GM12878 (cell line): Measurements from ENCODE around the gene PCF11. TPM values are rescaled to one million over a fixed set of nuclear protein-coding genes. Genes with fewer than 3 reads are reported as not detected.

Experiments used
- ATAC-seq: fragments of 200-7000 bp; cut with Tn5 transposase; 3 replicates; pipeline ENCODE4 v1.9.1; 2020; ENCODE audit warnings: mild to moderate bottlenecking, moderate library complexity
- BruUV-seq: library from RNA; stranded (reverse); fragments of 400-500 nt; replicated peaks from 2 replicates; lab custom pipeline; 2021; lab: Mats Ljungman, UMichigan
- CTCF ChIA-PET: fragments of 300-600 bp; sonication (Branson Sonifier 250); formaldehyde crosslinking; extraction: SDS; loops from one replicate; lab custom pipeline; 2021; ENCODE audit warnings: inconsistent platforms; lab: Yijun Ruan, JAX
- POLR2A ChIA-PET: fragments of 350-600 bp; formaldehyde crosslinking; extraction: SDS; loops from one replicate; lab custom pipeline; 2021; ENCODE audit warnings: inconsistent platforms; lab: Charles Lee
- RAD21 ChIA-PET: fragments of 300-600 bp; sonication (Branson Sonifier 250); formaldehyde crosslinking; loops from one replicate; lab custom pipeline; 2023; ENCODE audit warnings: antibody characterized with exemption; ENCODE audit not compliant: unreplicated experiment; lab: Charles Lee
- SMC1A ChIA-PET: fragments of 300-600 bp; sonication (Branson Sonifier 250); formaldehyde crosslinking; loops from one replicate; lab custom pipeline; 2023; ENCODE audit not compliant: unreplicated experiment, uncharacterized antibody; lab: Charles Lee
- DNase-seq: peaks from one replicate; pipeline ENCODE4 v3.0.0-alpha.2; 2011; ENCODE audit warnings: low read depth, low spot score
- FAIRE-seq: peaks from 3 replicates; lab custom pipeline; 2011; peaks lifted over from hg19 to GRCh38; lab: Jason Lieb, UNC
- H2AFZ ChIP-seq: 2 replicates; pipeline ENCODE4 v1.6.0; 2011; ENCODE audit warnings: low read depth, low read length, control low read depth; ENCODE audit not compliant: control insufficient read depth
- H3K27ac ChIP-seq: 2 replicates; pipeline ENCODE4 v1.5.1; 2011; ENCODE audit warnings: control low read depth; ENCODE audit not compliant: control insufficient read depth, insufficient read depth
- H3K27me3 ChIP-seq, 2 experiments: replicated peaks in 1 of 2; 2 replicates each; pipeline versions ENCODE4 v1.6.0 to v1.6.1; 2011; ENCODE audit warnings: low read length in 1 of 2; ENCODE audit not compliant: control insufficient read depth in 2 of 2, insufficient read depth in 2 of 2
- H3K36me3 ChIP-seq, 2 experiments: 2 replicates each; pipeline ENCODE4 v1.5.1; 2011; ENCODE audit warnings: low read length in 1 of 2; ENCODE audit not compliant: control insufficient read depth in 2 of 2, insufficient read depth in 2 of 2
- H3K4me1 ChIP-seq: 2 replicates; pipeline ENCODE4 v1.6.1; 2011; ENCODE audit warnings: mild to moderate bottlenecking, low read length, moderate library complexity, mixed read lengths; ENCODE audit not compliant: control insufficient read depth, insufficient read depth
- H3K4me2 ChIP-seq: 2 replicates; pipeline ENCODE4 v1.6.0; 2011; ENCODE audit warnings: control low read depth; ENCODE audit not compliant: control insufficient read depth, insufficient read depth
- H3K4me3 ChIP-seq: fragments of 200-600 bp; sonication (generic); 2 replicates; pipeline ENCODE4 v1.5.1; 2016
- H3K79me2 ChIP-seq: 2 replicates; pipeline ENCODE4 v1.6.0; 2011; ENCODE audit warnings: low read length; ENCODE audit not compliant: control insufficient read depth, insufficient read depth
- H3K9ac ChIP-seq: 2 replicates; pipeline ENCODE4 v1.8.0; 2011; ENCODE audit warnings: low read length, control low read depth, mixed read lengths; ENCODE audit not compliant: control insufficient read depth, insufficient read depth
- H3K9me3 ChIP-seq: replicated peaks from 3 replicates; pipeline ENCODE4 v1.5.1; 2011; ENCODE audit warnings: mild to moderate bottlenecking, low read length; ENCODE audit not compliant: control insufficient read depth, insufficient read depth
- H4K20me1 ChIP-seq: 2 replicates; pipeline ENCODE4 v1.6.0; 2011; ENCODE audit not compliant: control insufficient read depth, insufficient read depth
- BCLAF1 ChIP-seq: fragments of 450-650 bp; IDR thresholded peaks from 2 replicates; pipeline ENCODE4 v1.6.1; 2017; ENCODE audit warnings: antibody characterized with exemption, mild to moderate bottlenecking, moderate library complexity
- CHD4 ChIP-seq: fragments of 200-600 bp; sonication (generic); IDR thresholded peaks from 2 replicates; pipeline ENCODE4 v1.6.1; 2016; ENCODE audit warnings: mild to moderate bottlenecking
- ELK1 ChIP-seq: IDR thresholded peaks from 2 replicates; pipeline ENCODE4 v1.6.1; 2012; ENCODE audit warnings: low read depth, low read length, improper control_type of control experiment
- FOXM1 ChIP-seq: IDR thresholded peaks from 2 replicates; pipeline ENCODE4 v1.6.1; 2012; ENCODE audit warnings: low read depth, mild to moderate bottlenecking, inconsistent platforms, low read length, moderate library complexity
- HDAC6 ChIP-seq: fragments of 200-600 bp; sonication (generic); IDR thresholded peaks from one replicate; pipeline ENCODE4 v1.8.0; 2017; ENCODE audit warnings: antibody characterized with exemption; ENCODE audit not compliant: unreplicated experiment
- KAT2A ChIP-seq: conservative IDR thresholded peaks from 2 replicates; pipeline ENCODE4 v1.6.1; 2011; ENCODE audit warnings: low read depth, low read length; ENCODE audit not compliant: control insufficient read depth
- KLF5 ChIP-seq: fragments of 450-650 bp; IDR thresholded peaks from 2 replicates; pipeline ENCODE4 v1.6.1; 2014; ENCODE audit warnings: mild to moderate bottlenecking; ENCODE audit not compliant: partially characterized antibody
- PAX8 ChIP-seq: fragments of 450-650 bp; IDR thresholded peaks from 2 replicates; pipeline ENCODE4 v1.6.1; 2017; ENCODE audit warnings: mild to moderate bottlenecking, moderate library complexity
- POLR2AphosphoS5 ChIP-seq: IDR thresholded peaks from 2 replicates; pipeline ENCODE4 v1.6.1; 2011; ENCODE audit warnings: mild to moderate bottlenecking, low read length, inconsistent platforms
- RBBP5 ChIP-seq: fragments of 200-600 bp; sonication (generic); conservative IDR thresholded peaks from 2 replicates; pipeline ENCODE4 v1.6.1; 2016
- SP1 ChIP-seq: IDR thresholded peaks from one replicate; pipeline ENCODE4 v1.6.1; 2011; ENCODE audit warnings: low read depth, low read length
- SREBF2 ChIP-seq: IDR thresholded peaks from 2 replicates; pipeline ENCODE4 v1.6.1; 2012; ENCODE audit warnings: mild to moderate bottlenecking, low read length
- STAT1 ChIP-seq: fragments of 450-650 bp; conservative IDR thresholded peaks from 2 replicates; pipeline ENCODE4 v1.6.1; 2014; ENCODE audit warnings: antibody characterized with exemption, mild to moderate bottlenecking
- TCF12 ChIP-seq: IDR thresholded peaks from 2 replicates; pipeline ENCODE4 v1.6.1; 2011; ENCODE audit warnings: low read depth, mild to moderate bottlenecking, low read length
- TCF7 ChIP-seq: IDR thresholded peaks from 2 replicates; pipeline ENCODE4 v1.6.1; 2014; ENCODE audit warnings: antibody characterized with exemption, borderline replicate concordance
- WRNIP1 ChIP-seq: IDR thresholded peaks from 2 replicates; pipeline ENCODE4 v1.6.1; 2011; ENCODE audit warnings: low read depth, low read length, improper control_type of control experiment, borderline replicate concordance
- YY1 ChIP-seq: IDR thresholded peaks from 2 replicates; pipeline ENCODE4 v1.6.1; 2011; ENCODE audit warnings: low read depth, mild to moderate bottlenecking, low read length
- in situ Hi-C: fragments of 300-500 bp; cut with MboI; formaldehyde crosslinking; loops from 9 replicates; pipeline ENCODE4 v1.14.3; 2018; ENCODE audit warnings: mixed read lengths
- intact Hi-C: fragments of 100-400 bp; cut with micrococcal nuclease; formaldehyde crosslinking; loops from one replicate; pipeline ENCODE4 v1.14.2; 2022; ENCODE audit not compliant: unreplicated experiment
- polyA plus RNA-seq, 11 experiments: library from polyadenylated mRNA; depleted of rRNA in 4 of 11; unstranded in 6 of 11; stranded (reverse) in 5 of 11; fragments of >200 nt; fragmentation: Nextera tagmentation in 4 of 11; fragmentation: Illumina TruSeq in 1 of 11; extraction: Ambion mirVana in 4 of 11; extraction: Trizol in 1 of 11; gene quantifications; 1 replicate in 1 of 11; 2 replicates in 10 of 11; pipeline versions ENCODE4 v1.2.1 to v1.2.3, GENCODE V29; 2011 to 2016; ENCODE audit warnings: inconsistent platforms in 2 of 11, missing spikeins in 2 of 11, low read depth in 1 of 11
- total RNA-seq, 4 experiments: library from RNA; depleted of rRNA in 3 of 4; stranded (reverse); fragments of >200 nt in 3 of 4; fragmentation: Illumina TruSeq in 1 of 4; extraction: Trizol in 1 of 4; gene quantifications; 2 replicates each; pipeline versions ENCODE4 v1.2.1 to v1.2.3, GENCODE V29; 2013 to 2021

The PCF11 gene
- total and polyA plus RNA-seq, 10 of the 15 experiments (the other 5 are each of a cell fraction or from before 2014, with no cell fraction given) = 9.2 to 90.4 (median 48.0) TPM

- Histone ChIP-seq H3K4me3 (no peak overlapping the region), H3K27ac (no peak overlapping the region), H3K4me1 (peaks cover 12% of the 10 kb centered on the region), H3K79me2 (no peaks in the 10 kb centered on the region), H3K4me2 (no peak overlapping the region), H3K27me3 (no peaks in the 10 kb centered on the region), H3K9ac (no peak overlapping the region), H3K36me3 (no peaks in the 10 kb centered on the region), H2AFZ (peak overlapping the region; percentile 41; the same call in 1 of the 2 replicates), H3K9me3 (no peaks in the 10 kb centered on the region), H4K20me1 (no peaks in the 10 kb centered on the region)
- ATAC-seq = no peak
- ChIA-PET SMC1A (interaction anchor here (0.9 to 2.7 kb wide), 14 partner anchors 9 to 184 kb away, joined by 3 to 16 read pairs (median 3); partner anchors contain the start of genes PCF11 and RAB30), POLR2A (interaction anchor here (0.6 to 3.7 kb wide), 5 partner anchors 37 to 198 kb away, joined by 3 to 23 read pairs (median 7); partner anchors contain the start of gene PCF11), RAD21 (interaction anchor here (0.6 to 4.1 kb wide), 4 partner anchors 38 to 209 kb away, joined by 3 to 21 read pairs (median 3); partner anchors contain the start of genes PCF11 and RAB30), CTCF (interaction anchor here (0.9 to 2.1 kb wide), 4 partner anchors 8 to 111 kb away, joined by 3 to 6 read pairs (median 4); no protein-coding TSS in a partner anchor)
- FAIRE-seq = no peak
- TF ChIP-seq POLR2AphosphoS5 (no peak), YY1 (no peak), SREBF2 (no peak), KLF5 (no peak), STAT1 (no peak), TCF7 (no peak), ELK1 (no peak), WRNIP1 (no peak), RBBP5 (no peak), TCF12 (no peak), KAT2A (no peak), FOXM1 (no peak), PAX8 (no peak), HDAC6 (no peak), BCLAF1 (no peak), CHD4 (no peak), SP1 (no peak)
- no TSS peak for BruUV-seq
- in situ Hi-C loops (no loop called here), intact Hi-C loops (no loop called here)
- DNase-seq = no peak
These were observed 38.1 kb upstream of the PCF11 start for GRCh38 chr11:83118814-83119213.
